Stomach (tissue), 9 donors: ENCODE results near the gene C12orf60. TPM values are rescaled to one million over a fixed set of nuclear protein-coding genes. Genes with fewer than 3 reads are reported as not detected.

ENCODE experiments used
- DNase-seq, 2 donors: peaks; one replicate each; pipeline versions ENCODE4 v3.0.0 to v3.0.0-alpha.2; 2013 to 2019
- H3K27ac ChIP-seq, 5 donors: fragments of 200-600 bp in 4 of 5; sonication (generic) in 4 of 5; one replicate each; pipeline ENCODE4 v1.5.1; 2013 to 2019; ENCODE audit warnings: mild to moderate bottlenecking in 1 of 5, moderate library complexity in 1 of 5
- H3K27me3 ChIP-seq, 3 donors: fragments of 200-600 bp; sonication (generic); one replicate each; pipeline ENCODE4 v1.5.1; 2017 to 2019; ENCODE audit warnings: mixed run types in 1 of 3
- H3K36me3 ChIP-seq, 4 donors: fragments of 200-600 bp; sonication (generic); 1 replicate in 3 of 4; 2 replicates in 1 of 4; pipeline ENCODE4 v1.5.1; 2016 to 2019
- H3K4me1 ChIP-seq, 4 donors: fragments of 200-600 bp; sonication (generic); one replicate each; pipeline ENCODE4 v1.5.1; 2016 to 2019
- H3K4me3 ChIP-seq, 4 donors: fragments of 200-600 bp; sonication (generic) in 3 of 4; one replicate each; pipeline ENCODE4 v1.5.1; 2016 to 2019; ENCODE audit warnings: mild to moderate bottlenecking in 1 of 4
- H3K9me3 ChIP-seq, 4 donors: fragments of 200-600 bp; sonication (generic); one replicate each; pipeline ENCODE4 v1.5.1; 2016 to 2019
- CTCF ChIP-seq, 7 experiments: fragments of 450-650 bp in 4 of 7; fragments of 200-600 bp in 3 of 7; sonication (generic) in 3 of 7; IDR thresholded peaks; one replicate each; pipeline ENCODE4 v1.5.1; 2016 to 2019; ENCODE audit warnings: antibody characterized with exemption in 7 of 7, control low read depth in 2 of 7, mild to moderate bottlenecking in 1 of 7
- EP300 ChIP-seq: sonication (generic); formaldehyde crosslinking; IDR thresholded peaks from one replicate; pipeline ENCODE4 v1.6.1; 2017; ENCODE audit warnings: antibody characterized with exemption
- POLR2A ChIP-seq, 4 donors: fragments of 450-650 bp; IDR thresholded peaks; one replicate each; pipeline ENCODE4 v1.6.1; 2016; ENCODE audit warnings: antibody characterized with exemption in 4 of 4, control low read depth in 2 of 4, mild to moderate bottlenecking in 1 of 4, moderate library complexity in 1 of 4
- POLR2AphosphoS5 ChIP-seq, 3 donors: sonication (generic); formaldehyde crosslinking; IDR thresholded peaks; one replicate each; pipeline ENCODE4 v1.6.1; 2016; ENCODE audit warnings: antibody characterized with exemption in 3 of 3
- WGBS, 5 donors: extraction: QIAGEN DNeasy Blood & Tissue Kit in 3 of 5; methylation state at CpG; one replicate each; pipeline versions ENCODE4 v1.1.5 to v1.1.7; 2013 to 2018; 5-methylcytosine and 5-hydroxymethylcytosine counted together
- intact Hi-C: fragments of 100-400 bp; cut with DNase I; formaldehyde crosslinking; loops from one replicate; pipeline ENCODE4 v1.15.1; 2023; ENCODE audit warnings: low total_unique reads
- polyA plus RNA-seq, 3 donors: library from polyadenylated mRNA; stranded (reverse); fragments of 200-250 nt; gene quantifications; one replicate each; pipeline ENCODE4 v1.2.3, GENCODE V29; 2013
- total RNA-seq, 5 donors: library from RNA; depleted of rRNA; stranded (reverse); fragments of >200 nt; gene quantifications; one replicate each; pipeline versions ENCODE4 v1.1.0 to v1.2.3, GENCODE V29; 2014 to 2016
- donor health status: healthy with polysubstance abuse.
- donor health status: Bipolar disorder and iron deficiency.
- donor health status: healthy.

Gene C12orf60
- total and polyA plus RNA-seq, 8 donors = 1.0 to 3.1 (median 1.4) TPM; not detected in 2

- Histone ChIP-seq H3K27me3 (no peaks in the 10 kb centered on the region), H3K4me3 (no peak overlapping the region), H3K4me1 (peaks cover 10 to 54% (median 39%) of the 10 kb centered on the region in 4 donors), H3K36me3 (no peaks in the 10 kb centered on the region), H3K27ac (peak overlapping the region in 4 of 5 donors; percentile 21 to 57 (median 45)), H3K9me3 (no peaks in the 10 kb centered on the region)
- WGBS, 5 donors = 41 to 59% (median 54%) methylated on average over 3 of the region's 3 CpGs
- no peak for DNase-seq
- intact Hi-C loops = no loop called here
- TF ChIP-seq EP300 (no peak), POLR2AphosphoS5 (IDR thresholded peaks at IDR 0.05) (no peak)
These were observed 38.8 kb downstream of the C12orf60 start for GRCh38 chr12:14842315-14842714.

GRCh38 chr12:14843425-14843887 lies 40.0 kb downstream of the C12orf60 start, which contains the start of gene ART4:
Gene ART4, minus strand, starts transcription at chr12:14843526. Its CDS starts 413 bp downstream, at chr12:14843113.
- H3K27ac ChIP-seq = peak within 1 kb of the TSS in 4 of 5 donors; percentile 21 to 57 (median 45)
- peak in 1 of 2 donors; percentile 45 for DNase-seq
- H3K9me3 ChIP-seq = no peaks in the 10 kb centered on the region
- no peaks in the 10 kb centered on the region for H3K36me3 ChIP-seq
- intact Hi-C loops = no loop called here
- TF ChIP-seq POLR2A (IDR thresholded peaks at IDR 0.05) (no peak), CTCF (IDR thresholded peaks at IDR 0.05) (no peak), EP300 (no peak), POLR2AphosphoS5 (IDR thresholded peaks at IDR 0.05) (no peak)
- 37 to 57% (median 47%) methylated on average over 10 of the region's 10 CpGs for WGBS, 5 donors
- H3K27me3 ChIP-seq = no peaks in the 10 kb centered on the region
- H3K4me1 ChIP-seq = peaks cover 10 to 56% (median 40%) of the 10 kb centered on the region in 4 donors
- no peak within 1 kb of the TSS for H3K4me3 ChIP-seq

DNA sequence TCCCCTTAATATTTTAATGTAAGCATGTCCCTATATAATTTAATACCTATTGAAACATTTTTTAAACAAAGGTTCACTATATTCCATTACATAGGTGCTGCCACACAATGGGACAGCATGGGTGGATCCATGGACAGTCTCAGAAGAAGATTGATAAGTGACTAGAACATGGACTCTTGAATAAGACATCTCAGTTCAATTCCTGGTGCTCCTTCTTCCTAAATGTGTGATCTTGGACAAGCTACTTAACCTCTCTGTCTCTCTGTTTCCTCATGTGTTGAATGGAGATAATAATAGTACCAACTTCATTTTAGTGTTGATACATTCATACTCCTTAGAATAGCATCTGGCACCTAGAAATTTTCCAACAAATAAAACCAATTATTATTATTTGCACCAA lies 40.9 kb downstream of the C12orf60 start:
- DNase-seq = no peak
- Histone ChIP-seq H3K9me3 (no peaks in the 10 kb centered on the region), H3K36me3 (no peaks in the 10 kb centered on the region), H3K27me3 (no peaks in the 10 kb centered on the region), H3K4me1 (peaks cover 10 to 56% (median 40%) of the 10 kb centered on the region in 4 donors), H3K4me3 (no peak overlapping the region), H3K27ac (no peak overlapping the region)
- intact Hi-C loops = no loop called here
- TF ChIP-seq EP300 (no peak), CTCF (IDR thresholded peaks at IDR 0.05) (no peak), POLR2A (IDR thresholded peaks at IDR 0.05) (no peak), POLR2AphosphoS5 (IDR thresholded peaks at IDR 0.05) (no peak)

- 5 to 16% (median 10%) methylated on average over 3 of the region's 3 CpGs for WGBS, 5 donors
- TF ChIP-seq CTCF (IDR thresholded peaks at IDR 0.05) (peak in 5 of 7 experiments; percentile 65 to 87 (median 77)), EP300 (no peak)
- no peaks in the 10 kb centered on the region for H3K36me3 ChIP-seq
- intact Hi-C loops = loop anchor here (5.0 kb wide), 2 partner anchors 152 to 377 kb away; partner anchors contain the start of gene RERG
- H3K4me3 ChIP-seq = no peak overlapping the region
- peak; percentile 50 to 82 for DNase-seq
- H3K9me3 ChIP-seq = no peaks in the 10 kb centered on the region
- H3K27me3 ChIP-seq = no peaks in the 10 kb centered on the region
- peak overlapping the region in 1 of 5 donors; percentile 28 for H3K27ac ChIP-seq
- peaks cover 10 to 56% (median 40%) of the 10 kb centered on the region in 4 donors for H3K4me1 ChIP-seq
These were observed 41.9 kb downstream of the C12orf60 start for GRCh38 chr12:14845350-14845750.

- H3K4me3 ChIP-seq = no peak overlapping the region
- H3K27me3 ChIP-seq = no peaks in the 10 kb centered on the region
- peak overlapping the region in 2 of 5 donors; percentile 17 to 28 for H3K27ac ChIP-seq
- H3K36me3 ChIP-seq = no peaks in the 10 kb centered on the region
- WGBS, 5 donors = 30 to 44% (median 37%) methylated on average over 3 of the region's 3 CpGs
- H3K4me1 ChIP-seq = peaks cover 10 to 49% (median 38%) of the 10 kb centered on the region in 4 donors
- no peak for DNase-seq
- intact Hi-C loops = loop anchor here (5.0 kb wide), 2 partner anchors 151 to 376 kb away; partner anchors contain the start of gene RERG
- H3K9me3 ChIP-seq = no peaks in the 10 kb centered on the region
- TF ChIP-seq CTCF (IDR thresholded peaks at IDR 0.05) = no peak
- no peak for TF ChIP-seq EP300
- no peak for TF ChIP-seq POLR2A (IDR thresholded peaks at IDR 0.05)
- TF ChIP-seq POLR2AphosphoS5 (IDR thresholded peaks at IDR 0.05) = no peak
These were observed 42.6 kb downstream of the C12orf60 start for GRCh38 chr12:14846042-14846587.
